Activated CD4-positive, alpha-beta T cell treated with anti-CD3 and anti-CD28 coated beads for 1 hour (primary cell): ENCODE measurements around the gene TRIP10.
"Not testable (repeated sequence)": the region's sequence is repeated elsewhere in the genome, so short reads cannot be mapped to it uniquely, and the experiment has no call there.

Source experiments
- DNase-seq: peaks from one replicate; pipeline ENCODE4 v3.0.0-alpha.2; 2020

The TRIP10 gene

GRCh38 chr19:6771648-6772027 lies 32.2 kb downstream of the TRIP10 start:
- DNase-seq = not testable (repeated sequence)

- DNase-seq = peak; percentile 67
Measured at GRCh38 chr19:6772028-6772865, 32.8 kb downstream of the TRIP10 start, which contains the start of gene VAV1. Gene VAV1 (plus strand): TSS chr19:6772708. CDS start chr19:6772808, 100 bp downstream.

GRCh38 chr19:6772866-6773322 lies 33.4 kb downstream of the TRIP10 start:
- DNase-seq = no peak

- no peak for DNase-seq
Measured at GRCh38 chr19:6773323-6773931, 33.9 kb downstream of the TRIP10 start.

GRCh38 chr19:6774821-6775707 lies 35.6 kb downstream of the TRIP10 start:
- no peak for DNase-seq

GRCh38 chr19:6776045-6776444 lies 36.6 kb downstream of the TRIP10 start:
- not testable (repeated sequence) for DNase-seq

GRCh38 chr19:6776999-6777398 lies 37.5 kb downstream of the TRIP10 start:
- DNase-seq = no peak

- no peak for DNase-seq
Measured at GRCh38 chr19:6777434-6777833, 38.0 kb downstream of the TRIP10 start.

GRCh38 chr19:6778386-6778785 lies 38.9 kb downstream of the TRIP10 start:
- DNase-seq = no peak

GRCh38 chr19:6779206-6779605 lies 39.7 kb downstream of the TRIP10 start:
- DNase-seq = no peak

GRCh38 chr19:6787393-6787792 lies 47.9 kb downstream of the TRIP10 start:
- no peak for DNase-seq

- no peak for DNase-seq
Measured at GRCh38 chr19:6788896-6789295, 49.4 kb downstream of the TRIP10 start.

GRCh38 chr19:6790194-6791128 lies 51.0 kb downstream of the TRIP10 start:
- no peak for DNase-seq

- no peak for DNase-seq
Measured at GRCh38 chr19:6791237-6791636, 51.8 kb downstream of the TRIP10 start.

GRCh38 chr19:6793411-6793810 lies 53.9 kb downstream of the TRIP10 start:
- no peak for DNase-seq

- no peak for DNase-seq
Measured at GRCh38 chr19:6793973-6794372, 54.5 kb downstream of the TRIP10 start.

GRCh38 chr19:6794686-6795431 lies 55.4 kb downstream of the TRIP10 start:
- no peak for DNase-seq

GRCh38 chr19:6796278-6796677 lies 56.8 kb downstream of the TRIP10 start:
- DNase-seq = no peak

- DNase-seq = no peak
Measured at GRCh38 chr19:6797646-6798045, 58.2 kb downstream of the TRIP10 start.

- DNase-seq = not testable (repeated sequence)
Measured at GRCh38 chr19:6800160-6800790, 60.8 kb downstream of the TRIP10 start.

- no peak for DNase-seq
Measured at GRCh38 chr19:6800991-6801484, 61.6 kb downstream of the TRIP10 start.
